Skin epidermis (tissue), 12 donors: ENCODE data around the gene ATAD3A.
A peak's percentile ranks its signal among the peaks of the same experiment; 100 is the strongest.
"Not testable (repeated sequence)": the region's sequence is repeated elsewhere in the genome, so short reads cannot be mapped to it uniquely, and the experiment has no call there.

Source experiments
- H3K27ac ChIP-seq, 21 experiments: fragments of 200-600 bp; sonication (generic) in 11 of 21; one replicate each; pipeline ENCODE4 v1.5.0; 2020; ENCODE audit warnings: mild to moderate bottlenecking in 3 of 21, inconsistent platforms in 2 of 21, moderate library complexity in 2 of 21
- H3K4me3 ChIP-seq, 7 experiments: fragments of 200-600 bp; sonication (generic) in 2 of 7; one replicate each; pipeline ENCODE4 v1.5.0; 2020; ENCODE audit warnings: inconsistent platforms in 2 of 7, mild to moderate bottlenecking in 2 of 7, moderate library complexity in 1 of 7

Gene ATAD3A

DNA sequence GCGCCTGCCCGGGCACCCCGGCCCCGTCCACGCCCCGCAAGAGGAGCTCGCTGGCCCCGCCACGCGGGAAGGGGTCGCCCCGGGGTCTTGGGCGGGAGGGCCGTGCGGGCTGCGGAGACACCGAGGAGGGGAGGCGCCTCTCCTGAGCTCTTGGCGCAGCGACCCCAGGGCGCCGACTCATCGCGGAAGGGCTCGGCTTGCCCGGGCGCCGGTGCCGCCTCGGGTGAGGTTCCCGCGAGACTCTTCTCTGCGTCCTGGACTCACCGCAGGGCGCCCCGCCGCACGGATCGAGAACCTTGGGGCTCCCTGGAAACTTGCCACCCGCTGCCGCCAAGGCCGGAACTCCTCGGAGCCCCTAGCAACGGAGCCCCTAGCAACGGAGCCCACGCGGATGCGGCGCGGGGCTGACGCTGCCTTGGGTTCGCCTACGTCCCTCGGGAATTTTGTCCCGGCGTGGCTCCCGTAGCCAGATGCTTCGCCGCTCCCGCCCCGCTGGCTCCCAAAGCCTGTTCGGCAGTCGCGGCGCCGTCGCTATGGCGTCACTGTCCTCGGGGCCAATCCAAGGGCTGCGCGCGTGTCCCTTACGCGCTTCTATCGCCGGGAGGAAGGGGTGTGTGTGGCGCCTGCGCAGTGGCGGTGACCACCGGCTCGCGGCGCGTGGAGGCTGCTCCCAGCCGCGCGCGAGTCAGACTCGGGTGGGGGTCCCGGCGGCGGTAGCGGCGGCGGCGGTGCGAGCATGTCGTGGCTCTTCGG is at the start of gene ATAD3A:
Gene ATAD3A (plus strand): TSS at position 630 of the 753 bp plus-strand sequence. CDS start 107 bp downstream, at position 737.
- peak within 1 kb of the TSS; percentile 66 to 95 (median 87) for H3K4me3 ChIP-seq
- peak within 1 kb of the TSS; percentile 58 to 98 (median 95) for H3K27ac ChIP-seq

DNA sequence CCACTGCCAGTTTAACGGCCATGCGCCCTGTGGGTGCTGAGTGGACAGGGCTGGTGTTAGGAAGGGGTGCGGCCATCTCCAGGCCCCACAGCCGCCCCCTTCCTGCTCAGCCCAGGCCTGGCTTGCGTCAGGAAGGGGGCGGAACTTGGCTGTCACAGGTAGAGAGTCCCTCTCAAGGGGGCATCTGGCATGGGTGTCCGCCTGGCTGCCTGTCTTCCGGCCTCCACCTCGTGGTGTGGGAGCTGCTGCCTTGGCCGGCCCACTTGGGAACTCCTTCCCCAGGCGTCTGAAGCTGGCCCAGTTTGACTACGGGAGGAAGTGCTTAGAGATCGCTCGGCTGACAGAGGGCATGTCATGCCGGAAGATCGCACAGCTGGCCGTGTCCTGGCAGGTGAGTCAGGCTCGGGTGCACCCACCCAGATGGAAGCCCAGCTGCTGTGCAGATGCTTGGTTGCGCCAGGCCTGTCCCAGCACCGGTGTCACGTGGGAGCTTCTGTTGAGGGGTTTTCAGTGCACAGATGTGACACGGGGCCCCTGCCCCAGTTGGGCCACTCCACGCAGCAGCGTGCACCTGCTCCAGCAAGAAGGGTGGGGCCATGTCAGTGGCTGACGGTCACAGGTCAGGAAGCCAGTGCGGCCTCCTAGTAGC is 49.5 kb upstream of the ATAD3A start:
- Histone ChIP-seq H3K4me3 (peak overlapping the region in 1 of 7 experiments; percentile 3), H3K27ac (peak overlapping the region in 1 of 21 experiments; percentile 9)

DNA sequence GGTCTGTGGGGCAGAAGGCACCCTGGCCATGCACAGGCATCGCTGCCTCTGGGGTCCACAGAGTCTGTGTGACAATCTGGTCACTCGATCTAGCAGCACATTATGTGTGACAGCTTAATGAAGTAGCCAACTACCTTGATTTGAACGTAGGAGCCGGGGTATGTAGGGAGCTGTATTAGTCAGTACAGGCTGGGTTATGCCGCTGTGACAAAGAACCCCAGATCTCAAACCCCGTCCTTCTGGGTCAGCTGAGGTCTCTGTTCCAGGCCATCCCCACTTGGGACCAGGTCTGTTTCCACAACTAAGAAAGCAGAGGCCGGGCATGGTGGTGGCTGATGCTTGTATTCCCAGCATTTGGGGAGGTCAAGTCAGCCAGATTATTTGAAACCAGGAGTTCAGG is 48.6 kb upstream of the ATAD3A start:
- H3K27ac ChIP-seq: no peak overlapping the region
- no peak overlapping the region for H3K4me3 ChIP-seq

DNA sequence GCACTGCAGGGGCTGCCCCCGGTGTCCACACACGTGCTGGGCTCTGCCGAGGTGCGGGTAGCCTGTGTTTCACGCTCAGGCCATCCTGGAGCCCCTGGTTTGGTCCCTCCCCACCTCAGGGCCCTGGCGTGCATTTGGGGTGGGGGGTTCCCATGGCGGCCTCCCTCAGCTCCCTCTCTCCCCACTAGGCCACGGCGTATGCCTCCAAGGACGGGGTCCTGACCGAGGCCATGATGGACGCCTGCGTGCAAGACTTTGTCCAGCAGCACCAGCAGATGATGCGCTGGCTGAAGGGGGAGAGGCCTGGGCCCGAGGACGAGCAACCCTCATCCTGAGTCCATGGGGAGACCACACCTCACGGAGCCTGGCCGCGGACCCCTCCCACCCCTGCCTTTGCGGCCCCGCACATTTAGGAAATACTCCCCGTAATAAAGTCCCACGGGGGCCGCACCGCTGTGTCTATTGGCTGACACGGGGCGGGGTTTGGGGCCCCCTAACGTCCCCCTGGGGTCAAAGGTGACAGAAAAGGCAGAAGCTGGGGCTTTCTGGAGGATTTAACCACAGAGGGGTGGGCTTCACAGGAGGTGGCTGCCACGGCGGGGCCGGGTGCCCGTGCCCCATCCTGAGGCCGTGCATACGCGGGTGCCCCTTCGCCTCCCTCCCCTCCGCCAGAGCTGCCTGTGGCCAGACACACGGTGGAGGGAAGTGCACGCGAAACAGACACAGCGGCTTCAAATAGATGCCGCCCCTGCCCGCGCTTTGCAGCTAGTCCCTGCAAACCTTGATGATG is 43.6 kb upstream of the ATAD3A start:
- H3K27ac ChIP-seq, H3K4me3 ChIP-seq: not testable (repeated sequence)

DNA sequence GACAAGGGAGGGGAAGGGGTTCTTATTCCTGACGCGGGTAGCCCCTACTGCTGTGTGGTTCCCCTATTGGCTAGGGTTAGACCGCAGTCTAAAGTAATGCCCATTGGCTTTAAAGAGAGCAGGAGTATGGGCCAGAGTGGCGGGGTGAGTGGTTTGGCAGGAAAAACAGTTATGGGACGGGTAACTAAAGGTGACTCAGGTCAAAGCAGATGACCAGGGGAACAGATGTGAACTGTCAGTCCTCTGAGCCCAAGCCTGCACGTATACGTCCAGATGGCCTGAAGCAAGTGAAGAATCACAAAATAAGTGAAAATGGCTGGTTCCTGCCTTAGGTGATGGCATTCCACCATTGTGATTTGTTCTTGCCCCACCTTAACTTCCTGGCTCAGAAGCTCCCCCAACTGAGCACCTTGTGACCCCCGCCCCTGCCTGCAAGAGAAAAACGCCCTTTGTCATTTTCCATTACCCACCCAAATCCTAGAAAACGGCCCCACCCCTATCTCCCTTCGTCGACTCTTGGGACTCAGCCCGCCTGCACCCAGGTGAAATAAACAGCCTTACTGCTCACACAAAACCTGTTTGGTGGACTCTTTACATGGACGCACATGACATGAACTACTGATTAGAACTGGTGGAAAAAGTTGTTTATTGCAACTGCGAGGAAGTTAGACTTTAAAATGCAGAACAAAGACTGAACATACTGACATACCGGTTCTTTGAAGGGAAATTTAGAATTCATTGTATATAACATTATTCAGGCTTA is 41.2 kb upstream of the ATAD3A start:
- Histone ChIP-seq H3K27ac (peak overlapping the region in 20 of 21 experiments; percentile 67 to 95 (median 83)), H3K4me3 (peak overlapping the region; percentile 54 to 97 (median 82))

DNA sequence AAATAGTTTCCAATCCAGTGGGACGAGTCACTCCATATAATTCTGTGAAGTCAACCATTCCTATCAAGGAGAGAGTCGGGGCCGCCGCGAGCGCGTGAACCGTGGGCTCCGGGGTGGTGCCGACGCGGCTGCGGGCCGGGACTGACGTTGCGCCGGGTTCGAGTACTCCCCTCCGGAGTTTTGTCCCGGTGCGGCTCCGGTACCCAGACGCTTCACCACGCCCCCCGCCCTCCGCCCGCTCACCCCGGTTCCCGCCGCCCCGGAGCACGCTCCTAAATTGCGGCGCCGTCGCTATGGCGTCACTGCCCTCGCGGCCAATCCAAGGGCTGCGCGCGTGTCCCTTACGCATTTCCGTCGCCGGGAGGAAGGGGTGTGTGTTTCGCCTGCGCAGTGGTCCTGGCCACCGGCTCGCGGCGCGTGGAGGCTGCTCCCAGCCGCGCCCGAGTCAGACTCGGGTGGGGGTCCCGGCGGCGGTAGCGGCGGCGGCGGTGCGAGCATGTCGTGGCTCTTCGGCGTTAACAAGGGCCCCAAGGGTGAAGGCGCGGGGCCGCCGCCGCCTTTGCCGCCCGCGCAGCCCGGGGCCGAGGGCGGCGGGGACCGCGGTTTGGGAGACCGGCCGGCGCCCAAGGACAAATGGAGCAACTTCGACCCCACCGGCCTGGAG is 40.4 kb upstream of the ATAD3A start, which contains the start of gene ATAD3B:
Gene ATAD3B (plus strand): TSS at position 377 of the 664 bp plus-strand sequence. CDS start 120 bp downstream, at position 497.
- H3K4me3 ChIP-seq: peak within 1 kb of the TSS; percentile 54 to 97 (median 82)
- H3K27ac ChIP-seq: peak within 1 kb of the TSS in 20 of 21 experiments; percentile 67 to 95 (median 83)

DNA sequence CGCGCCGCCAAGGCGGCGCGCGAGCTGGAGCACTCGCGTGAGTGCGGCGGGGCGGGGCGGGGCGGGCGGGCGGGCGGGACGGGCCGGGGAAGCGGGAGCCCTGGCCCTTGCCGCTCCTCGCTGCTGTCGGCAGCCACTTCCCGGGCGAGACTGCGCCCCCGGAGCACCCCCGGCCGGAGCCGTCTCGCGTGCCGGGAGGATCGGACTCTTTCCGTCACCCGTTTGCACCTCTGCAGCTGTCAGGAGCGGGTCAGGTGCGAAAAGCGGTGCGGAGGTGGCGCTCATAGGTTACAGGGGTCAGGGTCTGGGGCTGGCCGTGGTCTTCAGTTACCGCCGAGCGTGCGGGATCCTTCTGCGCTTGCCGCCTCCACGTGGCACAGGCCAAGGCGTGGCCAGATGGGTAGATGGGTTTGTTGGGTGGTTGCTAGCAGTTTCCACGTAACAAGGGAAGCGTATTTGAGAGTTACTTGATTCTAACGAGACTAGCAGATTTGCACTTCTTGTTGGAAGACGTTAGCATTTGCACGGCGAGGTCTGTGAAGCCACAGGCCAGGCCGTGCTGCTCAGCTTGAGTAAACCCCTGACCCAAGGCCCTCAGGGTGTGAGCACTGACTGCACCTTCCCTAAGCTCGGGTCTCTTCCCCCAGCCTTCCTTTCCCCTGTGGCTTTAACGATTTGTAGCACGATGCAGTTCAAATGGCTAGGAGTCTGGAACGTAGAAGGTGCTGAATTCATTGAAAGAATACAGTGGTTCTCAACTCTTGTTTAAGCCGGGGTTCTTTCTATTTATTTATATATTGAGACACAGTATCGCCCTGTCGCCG is 39.7 kb upstream of the ATAD3A start:
- peak overlapping the region in 19 of 21 experiments; percentile 67 to 95 (median 84) for H3K27ac ChIP-seq
- peak overlapping the region; percentile 54 to 97 (median 82) for H3K4me3 ChIP-seq

DNA sequence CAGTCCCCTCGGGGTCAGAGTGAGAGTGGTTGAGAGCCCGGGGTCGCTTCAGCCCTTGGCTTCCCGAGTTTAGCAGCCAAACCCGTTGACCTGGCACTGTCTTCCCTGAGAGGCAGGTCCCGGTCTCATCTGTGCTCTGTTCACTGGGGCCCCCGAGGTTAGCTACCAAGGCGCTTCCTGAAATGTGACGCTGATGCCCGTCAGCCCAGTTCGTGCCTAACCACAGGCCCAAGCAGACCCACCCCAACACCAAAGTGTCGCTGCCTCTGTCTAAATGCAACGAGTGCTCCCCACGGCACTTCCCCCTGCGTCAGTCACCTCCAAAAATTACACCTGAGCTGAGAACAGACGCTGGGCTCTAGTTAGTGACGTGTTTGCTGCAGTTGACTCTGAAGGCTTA is 36.0 kb upstream of the ATAD3A start:
- not testable (repeated sequence) for H3K27ac ChIP-seq, H3K4me3 ChIP-seq

DNA sequence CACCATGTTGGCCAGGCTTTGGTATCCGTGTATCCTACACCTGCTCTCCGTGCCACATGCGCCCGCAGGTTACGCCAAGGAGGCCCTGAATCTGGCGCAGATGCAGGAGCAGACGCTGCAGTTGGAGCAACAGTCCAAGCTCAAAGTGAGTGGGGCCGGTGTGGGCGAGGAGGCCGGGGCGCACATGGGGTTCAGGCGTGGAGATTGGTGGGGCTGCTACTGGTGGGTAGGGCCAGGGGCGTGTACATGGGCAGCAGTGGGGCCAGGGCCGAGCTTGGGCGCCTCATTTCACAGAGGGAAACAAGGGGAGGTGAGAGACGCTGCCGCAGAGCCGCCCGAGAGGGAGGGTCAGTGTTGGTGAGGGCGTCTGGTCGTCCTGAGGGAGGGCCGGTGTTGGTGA is 34.8 kb upstream of the ATAD3A start:
- no peak overlapping the region for H3K4me3 ChIP-seq
- H3K27ac ChIP-seq: no peak overlapping the region

DNA sequence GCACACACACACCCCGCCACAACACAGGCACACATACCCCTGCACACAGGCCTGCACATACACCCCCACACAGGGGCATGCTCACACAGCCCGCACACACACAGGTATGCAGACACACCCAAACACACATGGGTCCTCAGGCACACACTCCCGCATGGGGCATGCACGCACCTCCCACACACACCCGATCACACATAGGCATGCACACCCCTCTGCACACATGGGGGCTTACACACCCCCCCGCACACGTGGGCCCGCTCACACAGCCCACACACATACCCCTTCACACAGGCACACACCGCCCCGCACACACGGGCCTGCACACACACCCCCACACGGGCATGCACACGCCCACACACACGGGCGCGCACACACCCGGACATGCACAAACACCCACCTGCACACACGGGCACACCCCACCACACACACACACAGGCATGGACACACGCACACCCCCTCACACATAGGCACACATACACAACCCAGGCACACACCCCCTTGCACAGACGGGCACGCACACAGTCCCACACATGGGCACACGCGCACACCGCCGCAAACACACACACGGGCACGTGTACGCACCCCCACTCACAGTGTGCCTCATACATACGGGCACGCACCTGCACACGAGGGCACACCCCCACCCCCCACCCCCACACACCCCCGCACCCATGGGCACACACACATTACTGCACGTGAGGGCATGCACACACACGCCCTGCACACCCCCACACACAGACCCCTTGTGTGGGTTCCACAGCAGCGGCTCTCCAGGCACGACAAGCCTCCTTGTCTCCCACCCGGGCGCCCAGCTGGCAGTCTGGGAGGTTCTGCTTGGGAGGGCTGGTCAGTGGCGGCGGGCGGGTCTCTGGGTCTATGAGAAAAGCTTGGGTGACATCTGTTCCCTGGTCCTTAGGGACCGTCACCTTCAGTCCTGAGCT is 32.1 kb upstream of the ATAD3A start:
- Histone ChIP-seq H3K27ac (no peak overlapping the region), H3K4me3 (no peak overlapping the region)

DNA sequence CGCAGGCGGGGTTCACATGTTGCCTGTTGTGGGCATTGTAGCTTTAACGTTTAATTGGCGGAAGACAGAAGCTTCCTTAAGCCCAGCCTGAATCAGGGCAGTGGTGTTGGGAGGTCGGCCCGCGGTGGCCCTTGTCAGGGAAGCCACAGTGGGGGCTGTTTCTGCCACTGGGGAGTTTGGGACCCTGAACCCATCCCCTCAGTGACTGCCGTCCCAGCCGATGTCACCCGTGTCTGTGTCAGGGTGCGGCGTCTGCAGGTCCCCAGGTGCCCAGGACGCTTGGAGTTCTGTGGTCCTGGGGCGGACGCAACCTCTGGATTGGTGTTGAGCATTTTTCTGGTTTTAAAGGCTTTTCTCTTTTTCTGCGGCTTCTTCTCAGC is 31.5 kb upstream of the ATAD3A start:
- not testable (repeated sequence) for H3K4me3 ChIP-seq, H3K27ac ChIP-seq

DNA sequence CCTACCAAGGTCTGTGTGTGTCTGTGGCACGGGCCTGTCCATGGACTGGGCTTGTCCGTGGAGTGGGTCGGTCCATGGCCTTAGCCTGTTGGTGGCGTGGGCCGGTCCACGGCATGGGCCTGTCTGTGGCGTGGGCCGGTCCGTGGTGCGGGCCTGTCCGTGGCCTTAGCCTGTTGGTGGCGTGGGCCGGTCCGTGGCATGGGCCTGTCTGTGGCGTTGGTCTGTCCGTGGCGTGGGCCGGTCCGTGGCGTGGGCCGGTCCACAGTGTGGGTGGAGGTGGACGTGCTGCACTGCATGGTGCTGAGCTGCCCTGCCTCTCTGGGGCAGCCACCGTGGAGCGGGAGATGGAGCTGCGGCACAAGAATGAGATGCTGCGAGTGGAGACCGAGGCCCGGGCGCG is 30.2 kb upstream of the ATAD3A start:
- H3K4me3 ChIP-seq, H3K27ac ChIP-seq: not testable (repeated sequence)

DNA sequence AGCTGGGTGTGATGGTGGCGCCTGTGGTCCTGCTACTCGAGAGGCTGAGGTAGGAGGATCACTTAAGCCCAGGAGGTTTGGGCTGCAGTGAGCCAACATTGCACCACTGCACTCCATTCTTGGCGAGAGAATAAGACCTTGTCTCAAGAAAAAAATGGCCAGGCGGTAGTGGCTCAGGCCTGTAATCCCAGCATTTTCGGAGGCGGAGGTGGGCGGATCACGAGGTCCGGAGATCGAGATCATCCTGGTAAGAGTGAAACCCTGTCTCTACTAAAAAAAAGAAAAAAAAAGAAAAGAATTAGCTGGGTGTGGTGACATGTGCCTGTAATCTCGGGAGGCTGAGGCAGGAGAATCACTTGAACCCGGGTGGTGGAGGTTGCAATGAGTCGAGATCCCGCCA is 29.1 kb upstream of the ATAD3A start:
- Histone ChIP-seq H3K4me3 (no peak overlapping the region), H3K27ac (no peak overlapping the region)

DNA sequence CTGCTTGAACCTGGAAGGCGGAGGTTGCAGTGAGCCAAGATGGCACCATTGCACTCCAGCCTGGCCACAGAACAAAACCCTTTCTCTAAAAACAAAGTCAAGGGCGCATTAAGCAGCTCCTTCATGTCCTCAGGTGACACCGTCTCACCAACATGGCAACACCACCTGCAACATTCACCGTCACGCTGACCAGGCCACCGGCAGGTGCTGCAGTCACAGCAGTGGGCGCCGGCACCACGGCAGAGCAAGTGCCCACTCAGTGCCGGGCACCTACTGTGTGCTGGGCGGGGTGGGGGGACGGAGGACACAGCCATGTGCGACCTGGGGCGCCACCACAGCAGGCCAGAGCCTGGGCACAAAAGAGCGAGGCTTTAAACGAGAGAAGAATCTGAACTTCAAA is 28.2 kb upstream of the ATAD3A start:
- H3K4me3 ChIP-seq: no peak overlapping the region
- H3K27ac ChIP-seq: no peak overlapping the region

DNA sequence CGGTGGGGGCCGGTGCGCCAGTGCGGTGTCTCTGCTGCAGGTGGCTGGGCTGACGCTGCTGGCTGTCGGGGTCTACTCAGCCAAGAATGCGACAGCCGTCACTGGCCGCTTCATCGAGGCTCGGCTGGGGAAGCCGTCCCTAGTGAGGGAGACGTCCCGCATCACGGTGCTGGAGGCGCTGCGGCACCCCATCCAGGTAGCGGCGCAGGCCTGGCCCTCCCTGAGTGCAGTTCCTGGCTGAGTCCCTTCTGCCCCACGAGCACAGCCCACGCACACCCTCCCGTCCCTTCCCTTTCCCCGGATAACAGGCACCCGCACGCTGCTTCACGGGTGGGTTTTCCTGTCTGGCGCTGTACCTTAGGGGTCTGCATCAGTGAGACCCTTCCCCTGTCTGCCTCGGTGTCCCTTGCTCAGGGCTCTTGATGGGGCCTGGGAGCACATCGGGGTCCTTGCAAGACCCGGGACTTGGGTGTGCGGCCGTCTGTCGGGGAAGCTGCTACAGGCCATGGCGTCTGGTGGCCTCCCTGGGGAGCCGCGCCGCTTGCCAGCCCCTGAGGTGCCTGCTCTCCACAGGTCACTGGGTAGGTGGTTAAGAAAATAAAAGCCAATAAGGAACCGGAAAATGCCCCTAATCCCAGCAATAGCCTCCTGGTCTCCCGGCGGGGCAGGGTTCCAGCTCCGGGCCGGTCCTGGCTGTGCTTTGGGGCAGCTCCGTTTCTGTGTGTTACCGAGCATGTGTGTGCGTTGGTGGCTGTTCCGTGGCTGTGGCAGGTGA is 26.8 kb upstream of the ATAD3A start:
- H3K4me3 ChIP-seq, H3K27ac ChIP-seq: not testable (repeated sequence)

DNA sequence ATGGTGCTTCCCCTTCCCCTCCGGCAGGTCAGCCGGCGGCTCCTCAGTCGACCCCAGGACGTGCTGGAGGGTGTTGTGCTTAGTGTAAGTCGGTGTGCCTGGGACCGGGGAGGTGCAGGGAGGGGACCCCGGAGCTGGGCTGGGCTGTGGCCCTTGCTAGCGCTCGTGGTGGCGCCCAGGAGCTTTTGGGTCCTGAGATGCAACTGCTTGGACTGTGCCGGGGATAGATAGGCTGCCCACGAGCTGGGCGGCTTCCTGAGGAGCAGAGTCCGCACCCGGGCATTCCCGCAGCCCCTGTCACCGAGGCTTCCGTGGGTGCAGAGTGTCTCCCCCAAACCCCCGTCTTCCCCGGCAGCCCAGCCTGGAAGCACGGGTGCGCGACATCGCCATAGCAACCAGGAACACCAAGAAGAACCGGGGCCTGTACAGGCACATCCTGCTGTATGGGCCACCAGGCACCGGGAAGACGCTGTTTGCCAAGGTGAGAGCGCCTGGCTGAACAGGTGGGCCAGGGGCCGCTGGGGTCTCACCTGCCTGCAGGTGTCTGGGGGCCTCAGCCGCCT is 26.1 kb upstream of the ATAD3A start:
- H3K4me3 ChIP-seq, H3K27ac ChIP-seq: not testable (repeated sequence)
